Measurements from ENCODE around the gene CPA5. TPM values are rescaled to one million over a fixed set of nuclear protein-coding genes. Genes with fewer than 3 reads are reported as not detected.

The CPA5 gene
- total and polyA plus RNA-seq, 2 of the 8 experiments (the other 6 are each of a cell fraction or from before 2014, with no cell fraction given) = 0.12 TPM; not detected in 1

DNA sequence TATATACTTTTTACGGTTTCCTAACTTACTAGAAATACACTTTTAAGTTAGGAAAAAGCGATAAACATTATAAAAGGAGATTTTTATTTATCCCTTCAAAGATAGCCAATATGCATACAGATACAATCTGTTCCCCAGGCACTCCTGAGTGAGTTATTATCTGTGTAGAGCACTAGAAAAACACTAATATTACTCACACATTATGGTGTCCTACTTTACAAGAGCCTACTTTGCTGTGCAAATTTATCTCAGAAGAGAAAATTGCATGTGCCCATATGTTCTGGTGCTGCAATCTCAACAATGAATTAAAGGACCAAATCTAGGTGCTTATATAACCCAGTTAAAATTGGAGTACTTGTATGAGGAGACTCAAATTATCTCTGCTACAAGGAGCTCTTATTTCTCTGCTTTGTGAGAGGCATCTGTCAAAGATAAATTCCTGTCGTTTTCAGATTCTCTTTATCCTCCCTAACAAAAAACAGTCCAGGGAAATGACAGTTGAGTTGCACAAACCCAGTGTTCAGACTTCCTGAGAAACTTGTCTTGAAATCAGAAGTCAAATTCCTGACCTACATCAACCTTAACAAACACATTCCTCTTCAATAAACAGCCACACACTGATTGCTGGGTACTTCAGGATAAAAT lies 64.6 kb downstream of the CPA5 start:
- no peak overlapping the region for H2BK5ac ChIP-seq (ENCODE audit: low read depth, low read length)
- H3K23ac ChIP-seq (ENCODE audit: insufficient read length) = no peak overlapping the region
- DNase-seq (ENCODE audit: low read depth in 1 of 2, low spot score in 2 of 2) (no peak), FAIRE-seq (no peak)
- no peak overlapping the region for H2AFZ ChIP-seq (ENCODE audit: low read length)
- H3K36me3 ChIP-seq (ENCODE audit: control insufficient read depth in 2 of 4, insufficient read depth in 4 of 4, low read length in 3 of 4) = no peaks in the 10 kb centered on the region
- H3K9ac ChIP-seq (replicated peaks in 1 of 4; ENCODE audit: extremely low read depth in 1 of 4, low read depth in 3 of 4, low read length in 3 of 4) = no peak overlapping the region
- no peak overlapping the region for H3K27ac ChIP-seq (ENCODE audit: low read depth, low read length)
- WGBS, 2 experiments (ENCODE audit: extremely low coverage in 1 of 2, insufficient coverage in 1 of 2, insufficient read length in 1 of 2, insufficient replicate concordance in 2 of 2, low coverage in 1 of 2, low lambda C conversion rate in 2 of 2, missing lambda C conversion rate in 1 of 2) = 84% methylated on average over 3 of the region's 3 CpGs; no CpG with 5 or more reads in 1 of the 2 experiments
- TF ChIP-seq SP1 (IDR thresholded peaks at IDR 0.05; ENCODE audit: low read depth, low read length) = no peak
- no peak for TF ChIP-seq YY1 (IDR thresholded peaks at IDR 0.05; ENCODE audit: low read depth, low read length)
- TF ChIP-seq ASH2L (IDR thresholded peaks at IDR 0.05; ENCODE audit: low read length) = no peak
- TF ChIP-seq EZH2 (IDR thresholded peaks at IDR 0.05; ENCODE audit: low read depth, low read length, severe bottlenecking) = no peak
- TF ChIP-seq, protein P1, sequence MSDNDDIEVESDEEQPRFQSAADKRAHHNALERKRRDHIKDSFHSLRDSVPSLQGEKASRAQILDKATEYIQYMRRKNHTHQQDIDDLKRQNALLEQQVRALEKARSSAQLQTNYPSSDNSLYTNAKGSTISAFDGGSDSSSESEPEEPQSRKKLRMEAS (IDR thresholded peaks at IDR 0.05) = no peak
- no peak for TF ChIP-seq CHD1 (IDR thresholded peaks at IDR 0.05; ENCODE audit: low read depth, low read length)
- TF ChIP-seq SP2 (IDR thresholded peaks at IDR 0.05; ENCODE audit: low read length) = no peak
- TF ChIP-seq NANOG (IDR thresholded peaks at IDR 0.05; ENCODE audit: insufficient read depth, low read depth, low read length, poor library complexity, severe bottlenecking) = no peak
- TF ChIP-seq POU5F1 (IDR thresholded peaks at IDR 0.05; ENCODE audit: low read depth, low read length) = no peak
- TF ChIP-seq TBP (IDR thresholded peaks at IDR 0.05; ENCODE audit: low read depth, low read length) = no peak
- H3K56ac ChIP-seq (replicated peaks; ENCODE audit: insufficient read length, low read depth, low read length) = no peak overlapping the region
- no peak overlapping the region for H4K8ac ChIP-seq (ENCODE audit: extremely low read depth, insufficient read depth, low read length)
- no peak overlapping the region for H2BK120ac ChIP-seq (replicated peaks; ENCODE audit: low read depth, low read length)
- H2BK12ac ChIP-seq (ENCODE audit: low read depth, low read length) = no peak overlapping the region
- H3K4me2 ChIP-seq (ENCODE audit: insufficient read depth in 1 of 2, low read depth in 2 of 2, low read length in 2 of 2) = no peak overlapping the region
- no peak overlapping the region for H3K14ac ChIP-seq (ENCODE audit: insufficient read length)
- H3K18ac ChIP-seq (ENCODE audit: extremely low read depth, low read length) = no peak overlapping the region
- no peaks in the 10 kb centered on the region for H3K23me2 ChIP-seq (ENCODE audit: low read depth, low read length)
- no peak overlapping the region for H2BK20ac ChIP-seq (ENCODE audit: low read length)
- no peaks in the 10 kb centered on the region for H3K79me1 ChIP-seq (ENCODE audit: low read depth, low read length)
- H2BK15ac ChIP-seq (ENCODE audit: low read length) = no peak overlapping the region
- H3K4ac ChIP-seq (replicated peaks; ENCODE audit: insufficient read length, low read depth, low read length) = no peak overlapping the region
- H2AK5ac ChIP-seq (ENCODE audit: low read depth, low read length) = no peak overlapping the region
- H4K20me1 ChIP-seq (replicated peaks in 1 of 2; ENCODE audit: control insufficient read depth in 1 of 2, insufficient read depth in 2 of 2, low read length in 2 of 2) = no peaks in the 10 kb centered on the region
- H3K79me2 ChIP-seq (ENCODE audit: control insufficient read depth in 1 of 2, insufficient read depth in 2 of 2, low read length in 2 of 2) = no peaks in the 10 kb centered on the region
- no peaks in the 10 kb centered on the region for H3K27me3 ChIP-seq (replicated peaks in 1 of 4; ENCODE audit: control insufficient read depth in 3 of 4, extremely low read depth in 1 of 4, insufficient read depth in 3 of 4, low read length in 3 of 4)
- H3K9me3 ChIP-seq (ENCODE audit: insufficient read depth in 2 of 2, low read depth in 1 of 2, low read length in 1 of 2) = no peaks in the 10 kb centered on the region
- no peak overlapping the region for H3K4me3 ChIP-seq (ENCODE audit: extremely low read depth in 1 of 4, insufficient read depth in 2 of 4, low read depth in 3 of 4, low read length in 4 of 4)
- no peak overlapping the region for H4K5ac ChIP-seq (ENCODE audit: insufficient read length, low read depth, low read length)
- CTCF ChIA-PET (ENCODE audit: partially characterized antibody) = interaction anchor here (0.7 kb wide), 1 partner anchor 67 kb away, joined by 3 read pairs; no protein-coding TSS in a partner anchor
- H3K4me1 ChIP-seq (replicated peaks in 1 of 4; ENCODE audit: control insufficient read depth in 3 of 4, insufficient read depth in 4 of 4, low read length in 3 of 4) = no peaks in the 10 kb centered on the region
- POLR2A ChIA-PET (ENCODE audit: partially characterized antibody) = no interaction called here
- H4K91ac ChIP-seq (replicated peaks; ENCODE audit: insufficient read length, low read length) = no peak overlapping the region

All from H1 (cell line).